ENCODE measurements around the gene CDK13. TPM values are rescaled to one million over a fixed set of nuclear protein-coding genes. Genes with fewer than 3 reads are reported as not detected.

The CDK13 gene
- total RNA-seq = 140 TPM

DNA sequence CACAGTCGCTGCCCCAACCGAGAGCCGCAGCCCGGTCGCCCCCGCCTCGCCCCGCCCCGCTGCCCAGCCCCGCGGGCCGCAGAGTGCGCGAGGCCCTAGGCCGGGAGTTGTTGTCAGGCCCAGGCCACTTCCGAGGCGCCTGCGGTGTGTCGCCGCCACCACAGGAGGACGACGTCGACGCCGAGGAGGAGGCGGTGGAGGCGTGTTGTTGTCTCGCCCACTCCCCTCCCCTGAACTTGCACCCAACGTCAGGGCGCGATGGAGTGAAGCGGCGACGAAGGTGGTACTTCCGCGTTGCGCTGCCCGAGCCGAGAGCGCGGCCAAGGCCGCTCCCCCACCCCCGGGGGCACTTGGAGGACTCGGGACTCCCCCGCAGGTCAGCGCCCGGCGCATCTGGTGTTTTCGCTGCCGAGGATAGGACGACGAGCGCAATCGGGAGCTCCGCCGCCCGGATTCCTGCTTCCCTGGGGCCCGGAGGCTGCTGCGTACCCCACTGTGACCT, at the start of gene CDK13:
TSS of gene CDK13 (plus strand) at position 286 of the 502 bp plus-strand sequence. CDS start 386 bp downstream, outside the sequence.

DNA sequence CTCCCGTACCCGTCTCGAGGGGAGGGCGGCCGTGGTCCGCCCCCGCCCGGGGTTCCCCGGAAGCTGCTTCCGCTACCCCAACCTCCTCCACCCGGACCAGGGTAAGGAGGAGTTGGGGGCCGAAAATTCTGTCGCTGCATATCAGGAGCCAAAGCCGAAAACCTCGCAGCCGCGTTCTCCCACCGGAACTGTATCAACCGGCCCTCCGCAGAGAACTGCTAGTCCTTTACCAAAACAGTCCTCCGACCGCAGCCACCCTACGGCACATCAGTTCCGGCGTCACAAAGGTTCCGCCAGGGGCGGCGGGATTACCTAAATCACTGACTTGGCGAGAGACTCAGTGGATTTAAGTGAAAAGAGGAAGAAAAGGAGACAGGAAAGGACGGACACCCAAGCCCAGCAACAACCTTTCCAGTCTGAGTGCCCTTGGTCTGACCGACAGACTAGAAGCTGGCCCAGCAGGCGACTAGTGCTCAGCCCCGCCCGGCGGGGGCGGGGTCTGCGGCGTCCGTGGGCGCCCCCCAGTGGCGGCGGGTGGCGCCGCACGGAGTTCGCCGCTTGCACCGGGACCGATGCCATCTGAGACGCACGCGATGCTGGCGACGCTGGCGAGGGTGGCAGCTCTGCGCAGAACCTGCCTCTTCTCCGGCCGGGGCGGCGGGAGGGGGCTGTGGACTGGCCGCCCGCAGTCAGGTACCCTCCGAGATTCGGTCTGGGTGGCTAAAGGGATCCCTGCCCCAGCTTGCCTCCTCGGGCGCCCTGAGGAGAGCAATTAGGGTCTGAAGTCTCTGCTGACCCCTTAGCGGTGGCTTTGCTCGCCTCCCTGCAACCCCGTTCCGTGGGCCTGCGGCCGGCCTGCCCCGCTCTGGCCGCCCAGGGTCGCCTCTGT, 184.6 kb downstream of the CDK13 start, which contains the start of the genes MPLKIP and SUGCT:
TSS of gene MPLKIP (minus strand) at position 195 of the 889 bp plus-strand sequence. CDS start at position 140, 55 bp downstream.
TSS of gene SUGCT (plus strand) at position 578 of the 889 bp plus-strand sequence.

Other genes starting within 250 kb of the CDK13 start
- 39.5 TPM for gene MPLKIP, start 184.4 kb downstream of the CDK13 start, total RNA-seq
- gene SUGCT, start 184.7 kb downstream of the CDK13 start, total RNA-seq = 8.1 TPM